NK-92 treated with Interleukin-12 subunit alpha and Interleukin-12 subunit beta, amount 100 ng/mL, for 24 hours (cell line): ENCODE measurements around the gene BCL2L13.
"Not testable (repeated sequence)": the region's sequence is repeated elsewhere in the genome, so short reads cannot be mapped to it uniquely, and the experiment has no call there.

Experiments
- DNase-seq: peaks from one replicate; lab custom pipeline; 2025; lab: John Stamatoyannopoulos, UW

BCL2L13 gene

DNA sequence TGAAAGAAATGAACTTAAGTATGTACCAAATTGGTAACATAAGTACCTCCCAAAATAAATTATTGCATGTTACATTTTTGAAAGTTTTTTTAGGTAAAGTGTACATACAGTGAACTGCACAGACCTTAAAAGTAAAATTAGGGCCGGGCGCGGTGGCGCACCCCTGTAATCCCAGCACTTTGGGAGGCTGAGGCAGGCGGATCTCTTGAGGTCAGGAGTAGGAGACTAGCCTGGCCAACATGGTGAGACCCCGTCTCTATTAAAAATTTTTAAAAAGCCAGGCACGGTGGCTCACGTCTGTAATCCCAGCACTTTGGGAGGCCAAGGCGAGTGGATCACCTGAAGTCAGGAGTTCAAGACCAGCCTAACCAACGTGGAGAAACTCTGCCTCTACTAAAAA, 1.7 kb upstream of the BCL2L13 start:
- DNase-seq = not testable (repeated sequence)

DNA sequence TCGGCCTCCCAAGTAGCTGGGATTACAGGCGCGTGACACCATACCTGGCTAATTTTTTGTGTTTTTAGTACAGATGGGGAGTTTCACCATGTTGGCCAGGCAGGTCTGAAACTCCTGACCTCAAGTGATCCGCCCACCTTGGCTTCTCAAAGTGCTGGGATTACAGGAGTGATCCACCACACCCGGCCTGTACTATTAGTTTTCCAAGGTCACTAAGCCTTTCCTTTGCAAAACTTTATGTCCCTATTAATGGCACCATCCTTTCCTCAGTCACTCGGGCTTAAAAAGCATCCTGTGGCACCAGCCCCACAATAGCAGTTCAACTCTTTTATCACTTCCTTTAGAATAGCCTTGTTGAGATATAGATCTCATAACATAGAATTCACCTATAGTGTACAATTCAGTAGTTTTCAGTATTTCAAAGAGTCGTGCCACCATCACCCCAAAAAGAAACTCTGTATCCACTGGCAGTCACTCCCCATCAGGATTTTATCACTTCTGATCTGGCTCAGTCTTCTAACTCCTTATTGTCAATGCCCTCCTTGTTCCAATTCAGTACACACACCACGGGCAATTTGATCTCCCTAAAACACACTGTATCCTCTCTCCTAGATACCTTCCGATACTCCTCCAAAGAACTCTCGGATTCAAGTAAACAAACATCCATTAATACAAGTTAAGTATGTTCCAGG, 921 bp upstream of the BCL2L13 start:
- DNase-seq = no peak

DNA sequence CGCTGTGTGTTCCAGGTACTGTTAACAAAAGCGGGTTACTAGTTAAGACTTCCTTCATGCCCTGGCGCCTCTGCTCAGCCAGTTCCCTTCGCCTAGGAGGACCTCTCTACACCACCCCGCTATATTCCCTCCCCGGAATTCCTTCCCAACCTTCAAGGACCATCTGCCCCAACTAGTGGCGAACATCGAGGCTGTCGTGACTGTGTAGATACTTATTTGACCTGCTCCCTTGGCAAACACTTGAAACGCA, 450 bp upstream of the BCL2L13 start:
- DNase-seq = peak; percentile 32

DNA sequence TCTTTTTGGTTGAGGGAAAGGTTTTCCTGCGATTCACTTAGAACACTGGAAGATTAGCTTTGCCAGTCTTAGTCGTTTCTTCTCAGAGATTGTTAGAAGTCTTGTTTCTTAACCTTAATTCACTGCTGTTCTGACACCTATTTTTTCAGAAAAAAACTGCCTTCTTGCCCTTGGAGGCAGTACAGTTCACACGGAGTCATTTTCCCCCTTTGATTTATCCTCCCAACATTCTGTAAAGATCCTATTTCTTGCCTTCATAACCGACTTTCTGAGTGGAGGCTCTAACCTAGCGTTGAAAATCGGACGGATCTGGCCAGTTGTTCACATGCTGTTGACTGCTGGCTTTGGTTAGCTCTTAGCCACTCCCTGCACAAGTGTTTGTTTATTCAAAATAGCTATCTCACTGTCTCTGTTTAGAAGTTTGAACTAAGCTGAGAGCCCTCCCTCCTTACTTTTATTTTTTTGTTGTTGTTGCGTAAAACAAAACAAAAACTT, 737 bp downstream of the BCL2L13 start:
- DNase-seq = no peak

DNA sequence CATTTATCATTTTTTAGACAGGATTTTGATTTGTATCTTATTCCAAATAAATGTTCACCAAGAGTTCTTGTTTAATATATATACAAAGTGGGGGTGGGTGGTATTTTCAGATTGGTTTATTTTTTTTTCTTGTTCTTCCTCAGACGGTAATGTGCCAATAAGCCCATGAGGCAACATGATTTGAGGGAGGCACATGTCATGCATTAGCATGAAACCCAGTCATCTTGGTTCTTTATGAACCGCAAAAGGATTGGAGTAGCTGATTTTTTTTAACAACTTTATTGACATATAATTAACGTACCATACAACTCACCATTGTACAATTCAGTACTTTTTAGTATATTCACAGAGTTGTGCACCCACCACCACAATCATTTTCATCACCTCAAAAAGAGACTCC, 2.7 kb downstream of the BCL2L13 start:
- DNase-seq = no peak

DNA sequence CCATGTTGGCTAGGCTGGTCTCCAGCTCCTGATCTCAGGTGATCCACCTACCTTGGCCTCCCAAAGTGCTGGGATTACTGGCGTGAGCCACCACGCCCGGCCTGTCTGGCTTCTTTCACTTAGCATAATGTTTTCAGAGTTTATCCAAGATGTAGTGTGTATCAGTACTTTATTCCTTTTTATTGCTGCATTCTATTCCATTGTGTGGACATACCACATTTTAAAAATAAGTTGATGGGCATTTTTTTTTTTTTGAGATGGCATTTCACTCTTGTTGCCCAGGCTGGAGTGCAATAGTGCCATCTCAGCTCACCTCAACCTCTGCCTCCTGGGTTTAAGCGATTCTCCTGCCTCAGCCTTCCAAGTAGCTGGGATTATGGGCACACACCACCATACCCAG, 3.8 kb downstream of the BCL2L13 start:
- DNase-seq = not testable (repeated sequence)

DNA sequence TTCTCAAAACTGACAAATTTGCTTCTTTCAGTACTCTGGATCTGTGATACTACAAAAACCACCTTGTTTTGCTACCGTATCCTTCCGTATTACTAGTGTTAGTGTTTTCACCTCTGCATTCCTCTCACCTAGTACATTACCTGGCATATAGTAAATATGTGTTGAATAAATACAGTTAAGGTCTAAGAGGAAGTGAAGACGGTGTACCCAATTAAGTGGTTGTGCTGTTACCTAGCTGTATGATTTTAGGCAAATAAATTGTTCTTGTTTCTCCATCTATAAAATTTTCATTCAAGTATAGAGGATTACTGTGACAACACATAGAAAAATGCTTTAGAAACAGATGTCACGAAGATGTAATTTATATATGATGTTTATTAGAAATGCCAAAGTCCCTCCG, 8.9 kb downstream of the BCL2L13 start:
- no peak for DNase-seq

DNA sequence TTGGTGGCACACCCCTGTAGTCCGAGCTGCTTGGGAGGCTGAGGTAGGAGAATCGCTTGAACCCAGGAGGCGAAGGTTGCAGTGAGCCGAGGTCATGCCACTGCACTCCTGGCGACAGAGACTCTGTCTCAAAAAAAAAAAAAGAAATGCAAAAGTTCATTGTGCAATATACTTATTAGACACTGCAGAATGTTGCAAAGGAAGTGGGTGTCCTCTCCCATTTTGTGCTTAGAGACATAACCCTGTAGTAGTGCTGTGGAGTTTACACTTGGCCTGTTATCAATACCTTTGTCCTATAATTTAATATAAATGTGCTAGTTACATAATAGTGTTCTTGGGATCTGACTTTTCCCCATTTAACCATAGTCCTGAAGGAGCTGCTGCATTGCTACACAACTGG, 9.4 kb downstream of the BCL2L13 start:
- peak; percentile 5 for DNase-seq

DNA sequence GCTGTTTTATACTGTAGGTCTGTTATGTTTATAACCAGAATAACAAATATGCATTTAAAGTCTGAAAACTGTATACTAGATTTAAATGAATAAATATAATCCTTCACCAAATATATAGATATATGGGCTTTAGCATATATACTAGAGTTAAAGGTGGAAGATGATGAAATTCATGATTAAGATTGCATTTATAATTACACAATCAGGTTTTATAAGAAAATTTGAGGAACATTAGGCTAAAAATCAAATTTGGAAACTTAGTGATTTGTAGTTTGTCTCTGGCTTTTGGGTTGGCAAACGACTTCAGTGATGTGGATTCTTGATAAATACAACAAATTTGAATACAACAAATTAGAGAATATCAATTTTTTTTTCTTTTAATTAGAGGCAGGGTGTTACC, 10.0 kb downstream of the BCL2L13 start:
- no peak for DNase-seq

DNA sequence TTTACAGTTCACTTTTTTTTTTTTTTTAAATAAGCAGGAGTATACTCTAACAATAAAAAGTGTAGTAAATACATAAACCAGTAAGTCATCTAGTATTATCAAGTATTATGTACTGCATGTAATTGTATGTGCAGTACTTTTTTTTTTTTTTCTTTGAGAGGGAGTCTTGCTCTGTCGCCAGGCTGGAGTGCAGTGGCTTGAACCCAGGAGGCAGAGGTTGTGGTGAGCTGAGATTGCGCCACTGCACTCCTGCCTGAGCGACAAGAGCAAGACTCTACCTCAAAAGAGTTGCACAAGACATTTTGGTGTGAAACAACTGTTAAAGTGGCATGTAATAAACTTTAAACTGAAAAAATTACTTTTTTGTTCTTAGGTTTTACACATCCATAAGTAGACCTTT, 16.7 kb downstream of the BCL2L13 start:
- DNase-seq = peak; percentile 48

DNA sequence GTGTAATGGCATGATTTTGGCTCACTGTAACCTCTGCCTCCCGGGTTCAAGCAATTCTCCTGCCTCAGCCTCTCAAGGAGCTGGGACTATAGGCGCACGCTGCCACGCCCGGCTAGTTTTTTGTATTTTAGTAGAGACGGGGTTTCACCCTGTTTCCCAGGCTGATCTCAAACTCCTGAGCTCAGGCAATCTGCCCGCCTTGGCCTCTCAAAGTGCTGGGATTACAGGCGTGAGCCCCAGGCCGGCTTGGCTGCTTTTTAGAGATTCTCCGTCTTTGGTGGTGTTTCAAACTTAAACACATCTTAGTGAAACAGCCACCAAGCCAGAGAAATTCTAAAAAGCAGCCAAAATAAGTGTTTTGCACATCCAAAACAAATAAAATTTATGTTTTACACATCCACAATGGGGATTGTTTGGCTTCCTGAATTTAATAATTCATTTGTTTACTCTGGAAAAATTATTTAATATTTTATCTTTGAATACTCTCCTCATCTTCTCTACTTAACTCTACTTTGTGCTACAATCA, 18.4 kb downstream of the BCL2L13 start:
- DNase-seq = no peak

DNA sequence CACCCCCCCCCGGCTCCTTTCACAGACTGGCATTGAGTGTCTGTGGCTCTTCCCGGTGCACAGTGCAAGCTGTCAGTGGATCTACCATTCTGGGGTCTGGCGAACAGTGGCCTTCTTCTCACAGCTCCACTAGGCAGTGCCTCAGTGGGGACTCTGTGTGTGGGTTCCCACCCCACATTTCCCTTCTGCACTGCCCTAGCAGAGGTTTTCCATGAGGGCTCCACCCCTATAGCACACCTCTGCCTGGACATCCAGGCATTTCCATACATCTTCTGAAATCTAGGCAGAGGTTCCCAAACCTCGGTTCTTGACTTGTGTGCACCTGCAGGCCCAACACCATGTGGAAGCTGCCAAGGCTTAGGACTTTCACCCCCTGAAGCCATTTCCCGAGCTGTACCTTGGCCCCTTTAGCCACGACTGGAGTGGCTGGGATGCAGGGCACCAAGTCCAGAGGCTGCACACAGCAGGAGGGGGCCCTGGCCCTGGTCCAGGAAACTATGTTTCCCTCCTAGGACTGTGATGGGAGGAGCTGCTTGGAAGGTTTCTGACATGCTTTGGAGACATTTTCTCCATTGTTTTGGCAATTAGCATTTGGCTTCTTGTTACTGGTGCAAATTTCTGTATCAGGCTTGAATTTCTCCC, 26.0 kb downstream of the BCL2L13 start:
- DNase-seq = no peak

DNA sequence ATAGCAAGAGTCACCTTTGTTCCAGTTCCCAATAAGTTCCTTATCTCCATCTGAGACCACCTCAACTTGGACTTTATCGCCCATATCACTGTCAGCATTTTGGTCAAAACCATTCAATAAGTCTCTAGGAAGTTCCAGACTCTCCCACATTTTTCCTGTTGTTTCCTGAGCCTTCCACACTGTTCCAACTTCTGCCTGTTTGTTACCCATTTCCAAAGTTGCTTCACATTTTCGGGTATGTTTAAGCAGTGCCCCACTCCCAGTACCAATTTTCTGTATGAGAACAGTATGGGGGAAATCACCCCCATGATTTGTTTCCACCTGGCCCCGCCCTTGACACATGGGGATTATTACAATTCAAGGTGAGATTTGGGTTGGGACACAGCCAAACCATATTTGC, 26.7 kb downstream of the BCL2L13 start:
- no peak for DNase-seq

DNA sequence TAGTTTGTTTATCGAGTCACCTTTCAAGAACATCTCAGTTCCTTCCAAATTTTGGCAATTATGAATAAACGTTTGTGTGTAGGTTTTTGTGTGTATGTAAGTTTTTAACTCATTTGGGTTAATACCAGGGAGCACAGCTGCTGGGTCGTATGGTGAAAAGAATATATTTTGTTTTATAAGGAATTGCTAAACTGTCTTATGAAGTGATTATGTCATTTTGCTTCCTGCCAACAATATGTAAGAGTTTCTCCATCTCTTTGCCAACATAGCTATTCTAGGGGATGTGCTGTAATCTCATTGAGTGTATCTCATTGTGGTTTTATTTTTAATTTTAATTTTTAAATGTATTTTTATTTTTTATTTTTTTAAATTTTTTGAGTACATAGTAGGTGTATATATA, 27.3 kb downstream of the BCL2L13 start:
- DNase-seq = no peak

DNA sequence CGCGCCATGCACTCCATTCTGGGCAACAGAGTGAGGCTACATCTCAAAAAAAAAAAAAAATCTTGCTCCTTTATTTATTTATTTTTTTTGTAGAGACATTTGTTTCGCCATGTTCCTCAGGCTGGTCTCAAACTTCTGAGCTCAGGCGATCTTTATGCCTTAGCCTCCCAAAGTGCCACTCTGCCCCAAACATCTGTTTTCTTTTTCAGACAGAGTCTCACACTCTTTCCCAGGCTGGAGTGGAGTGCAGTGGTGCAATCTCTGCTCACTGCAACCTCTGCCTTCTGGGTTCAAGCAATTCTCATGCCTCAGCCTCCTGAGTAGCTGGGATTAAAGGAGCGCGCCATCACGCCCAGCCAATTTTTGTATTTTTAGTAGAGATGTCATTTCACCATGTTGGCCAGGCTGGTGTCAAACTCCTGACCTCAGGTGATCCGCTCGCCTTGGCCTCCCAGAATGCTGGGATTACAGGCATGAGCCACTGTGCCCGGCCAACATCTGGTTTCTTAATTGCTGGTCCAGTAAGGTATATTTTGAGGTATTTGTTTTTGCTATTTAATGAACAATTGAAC, 33.0 kb downstream of the BCL2L13 start:
- not testable (repeated sequence) for DNase-seq

DNA sequence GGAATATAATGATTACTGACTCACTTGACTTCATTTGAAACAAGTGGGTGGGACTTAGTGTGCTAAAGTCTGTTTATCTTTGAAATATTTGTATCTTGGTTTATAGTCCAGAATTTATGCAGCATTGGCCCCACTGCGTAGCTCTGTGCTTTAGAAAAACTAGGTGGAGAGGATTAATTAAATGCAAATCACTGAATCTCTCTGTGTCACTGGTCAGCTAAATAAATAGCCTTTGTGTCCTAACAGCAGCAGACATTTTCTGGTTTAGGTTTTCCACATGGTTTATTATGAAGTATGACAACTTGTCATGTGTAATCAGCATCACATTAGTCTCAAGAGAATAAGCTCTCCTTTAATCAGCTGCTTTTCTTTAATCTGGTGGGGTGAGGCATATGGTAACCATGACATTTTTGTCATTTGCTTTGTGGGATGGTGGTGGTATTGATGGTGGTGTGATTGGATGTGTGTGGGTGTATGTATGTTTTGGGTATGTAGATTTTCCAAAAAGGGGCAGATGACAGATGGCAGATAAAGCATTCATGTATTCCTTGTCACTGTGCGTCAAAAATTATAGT, 33.9 kb downstream of the BCL2L13 start:
- no peak for DNase-seq

DNA sequence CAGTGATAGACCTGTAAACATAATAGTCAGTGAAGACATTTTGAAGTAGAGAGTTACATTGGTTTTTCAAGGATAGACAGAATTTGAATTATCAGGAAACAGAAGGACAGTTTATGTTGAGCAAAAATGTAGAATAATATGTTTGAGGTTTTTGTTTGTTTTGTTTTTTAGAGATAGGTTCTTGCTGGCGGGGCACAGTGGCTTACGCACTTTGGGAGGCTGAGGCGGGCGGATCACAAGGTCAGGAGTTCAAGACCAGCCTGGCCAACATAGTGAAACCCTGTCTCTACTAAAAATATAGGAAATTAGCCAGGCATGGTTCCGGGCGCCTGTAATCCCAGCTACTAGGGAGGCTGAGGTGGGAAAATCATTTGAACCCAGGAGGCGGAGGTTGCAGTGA, 35.6 kb downstream of the BCL2L13 start:
- DNase-seq = no peak

DNA sequence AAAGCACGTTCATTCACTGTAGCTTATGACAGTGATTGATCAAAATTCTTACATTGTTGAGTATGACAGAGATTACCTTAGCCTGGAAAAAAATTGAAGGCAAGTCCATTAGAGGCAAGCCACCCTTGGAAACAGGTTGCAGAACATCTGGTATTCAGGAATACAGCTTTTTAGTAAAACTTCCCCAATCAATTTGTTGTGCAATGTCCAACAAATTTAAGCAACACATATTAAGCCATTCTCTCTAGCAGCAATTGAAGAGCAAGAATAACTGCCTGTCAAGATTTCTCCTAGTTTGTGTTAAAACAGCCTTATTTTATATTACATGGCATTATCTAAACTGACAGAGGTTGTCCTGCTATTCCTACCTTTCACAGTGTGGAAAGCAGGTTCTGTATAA, 37.0 kb downstream of the BCL2L13 start:
- no peak for DNase-seq

DNA sequence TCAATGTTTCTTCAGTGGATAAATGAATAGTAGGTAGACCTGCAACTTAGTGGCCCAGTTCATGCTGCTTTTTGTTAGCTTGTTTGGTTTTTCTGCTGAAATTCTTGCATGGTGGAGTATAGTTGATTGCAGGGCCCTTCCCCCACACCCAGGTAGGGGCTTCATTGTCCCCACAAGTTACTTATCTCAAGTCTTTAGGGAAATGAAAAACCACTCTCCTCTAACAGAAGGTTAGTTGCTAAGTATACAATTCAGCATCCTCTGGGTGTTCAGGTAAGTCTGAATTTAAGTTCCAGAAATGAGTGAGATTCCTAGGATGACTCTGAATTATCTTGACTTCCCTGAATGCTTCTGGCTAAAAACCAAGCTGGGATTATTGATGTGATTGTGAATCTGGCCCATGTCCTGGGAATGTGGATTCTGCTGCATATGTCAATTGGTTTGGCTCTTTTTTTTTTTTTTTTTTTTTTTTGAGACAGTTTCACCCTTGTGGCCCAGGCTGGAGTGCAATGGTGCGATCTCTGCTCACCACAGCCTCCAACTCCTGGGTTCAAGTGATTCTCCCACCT, 40.3 kb downstream of the BCL2L13 start:
- DNase-seq = no peak

DNA sequence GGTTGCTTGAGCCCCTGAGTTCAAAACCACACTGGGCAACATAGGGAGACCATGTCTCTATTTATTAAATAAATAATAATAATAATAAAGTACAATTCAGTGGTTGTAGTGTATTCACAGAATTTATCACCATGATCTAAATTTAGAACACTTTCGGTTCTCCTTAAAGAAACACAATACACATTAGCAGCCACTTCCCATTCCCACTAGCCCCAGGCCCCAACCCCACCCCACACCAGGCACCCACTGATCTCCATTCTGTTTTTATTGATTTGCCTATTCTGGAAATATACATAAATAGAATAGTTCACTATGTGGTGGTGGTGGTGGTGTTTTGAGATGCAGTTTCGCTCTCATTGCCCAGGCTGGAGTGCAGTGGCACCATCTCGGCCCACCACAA, 45.7 kb downstream of the BCL2L13 start:
- DNase-seq = no peak

DNA sequence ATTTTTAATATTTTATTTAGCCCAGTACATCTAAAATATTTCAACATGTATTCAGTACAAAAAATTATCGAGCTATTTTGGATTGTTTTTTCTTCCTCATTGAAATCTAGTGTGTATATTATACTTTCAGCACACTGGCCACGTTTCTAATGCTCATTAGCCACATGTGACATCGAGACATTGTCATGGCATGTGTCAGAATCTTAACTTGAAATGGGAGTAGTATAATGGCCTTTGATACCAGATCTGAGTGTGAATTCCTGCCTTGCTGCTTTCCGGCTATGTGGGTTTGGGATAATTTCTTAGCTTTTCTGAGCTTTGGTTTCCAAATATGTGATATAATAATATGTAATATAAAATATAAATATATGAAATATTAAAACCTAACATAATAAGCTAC, 54.3 kb downstream of the BCL2L13 start:
- no peak for DNase-seq

DNA sequence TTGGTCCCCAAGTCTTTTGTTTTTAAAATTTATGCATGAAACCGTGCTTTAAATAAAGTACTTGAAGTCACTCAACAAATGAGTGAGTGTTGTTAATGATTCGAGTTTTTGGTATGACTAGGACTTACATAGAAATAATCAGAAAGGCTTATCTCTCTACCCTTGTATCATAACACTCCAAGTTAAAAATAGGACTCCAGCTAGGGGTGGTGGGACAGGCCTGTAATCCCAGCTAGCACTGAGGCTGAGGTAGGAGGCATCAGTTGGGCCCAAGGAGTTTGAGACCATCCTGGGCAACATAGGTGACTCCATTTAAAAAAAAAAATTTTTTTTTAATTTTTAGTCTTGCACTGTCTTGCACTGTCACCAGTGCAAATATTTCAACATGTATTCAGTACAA, 55.6 kb downstream of the BCL2L13 start:
- no peak for DNase-seq

DNA sequence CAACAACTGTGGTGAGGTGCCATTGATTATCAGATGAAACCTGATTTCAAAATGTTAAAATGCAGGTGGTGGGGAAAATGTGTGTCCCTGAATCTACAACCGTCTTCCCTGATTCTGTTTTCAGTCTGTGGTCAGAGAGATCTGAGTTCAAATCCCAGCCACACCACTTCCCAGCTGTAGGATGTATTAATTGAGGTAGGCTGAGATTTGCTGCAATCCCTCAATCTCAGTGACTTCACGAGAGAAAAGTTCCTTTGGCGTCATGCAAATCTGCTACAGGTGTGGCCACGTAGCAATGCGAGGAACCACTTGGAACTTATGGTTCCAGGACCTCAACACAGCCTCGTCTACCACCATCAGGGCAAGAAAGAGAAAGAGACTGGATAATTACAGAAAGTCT, 56.2 kb downstream of the BCL2L13 start:
- no peak for DNase-seq
